ENCODE measurements around the gene INPP5E. TPM values are rescaled to one million over a fixed set of nuclear protein-coding genes. Genes with fewer than 3 reads are reported as not detected.

Gene INPP5E
- total RNA-seq, 1 donor from 2014 or later = 11.5 TPM

DNA sequence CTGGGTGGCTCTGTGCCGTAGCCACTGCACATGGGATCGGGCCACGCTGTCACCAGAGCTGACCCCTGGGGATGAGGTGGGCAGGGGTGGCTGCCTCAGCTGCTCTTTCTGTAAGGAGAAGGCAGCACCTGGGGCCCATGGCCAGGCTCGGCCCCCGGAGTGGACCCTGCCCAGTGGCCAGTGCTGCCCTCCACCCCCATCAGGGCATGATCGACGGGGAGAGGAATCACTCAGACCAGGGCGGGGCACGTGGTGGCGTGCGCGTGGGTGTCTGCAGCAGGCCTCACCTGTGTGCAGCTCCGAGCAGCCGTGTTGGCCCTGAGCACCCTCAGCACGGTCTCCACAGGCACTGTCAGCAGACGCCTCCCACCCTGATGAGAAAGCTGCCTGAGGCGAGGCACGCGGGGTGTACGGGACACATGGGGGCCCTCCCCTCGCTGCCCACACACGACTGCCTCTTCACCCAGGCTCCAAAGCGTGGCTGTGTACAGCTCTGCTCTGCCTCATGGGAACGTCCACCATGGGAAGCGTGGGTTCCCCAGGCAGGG, 57.6 kb downstream of the INPP5E start:
- DNase-seq = no peak

- DNase-seq = no peak
Measured at GRCh38 chr9:136381311-136381710, 58.3 kb downstream of the INPP5E start.

DNA sequence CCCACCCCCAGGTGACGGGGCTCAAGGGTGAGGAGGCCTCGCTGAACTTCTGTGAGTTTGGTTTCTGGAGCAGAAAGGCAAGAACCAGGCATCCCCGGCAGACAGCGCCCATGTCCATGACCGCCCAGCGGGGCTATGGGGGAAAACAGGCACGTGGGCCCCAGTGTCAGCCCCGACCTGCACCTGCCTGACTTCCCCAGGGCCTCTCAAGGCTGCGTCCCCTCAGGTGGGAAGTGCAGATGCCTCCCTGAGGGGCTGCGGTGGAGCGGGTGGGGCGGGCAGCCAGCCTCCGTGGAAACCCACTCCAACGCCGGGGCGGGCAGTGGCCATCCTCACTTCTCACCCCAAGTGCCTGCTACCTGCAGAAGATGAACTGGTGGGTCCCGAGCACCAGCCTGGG, 59.3 kb downstream of the INPP5E start:
- no peak for DNase-seq

GRCh38 chr9:136379891-136380290, 59.8 kb downstream of the INPP5E start:
- DNase-seq = no peak

- no peak for DNase-seq
Measured at GRCh38 chr9:136379401-136379800, 60.2 kb downstream of the INPP5E start.

DNA sequence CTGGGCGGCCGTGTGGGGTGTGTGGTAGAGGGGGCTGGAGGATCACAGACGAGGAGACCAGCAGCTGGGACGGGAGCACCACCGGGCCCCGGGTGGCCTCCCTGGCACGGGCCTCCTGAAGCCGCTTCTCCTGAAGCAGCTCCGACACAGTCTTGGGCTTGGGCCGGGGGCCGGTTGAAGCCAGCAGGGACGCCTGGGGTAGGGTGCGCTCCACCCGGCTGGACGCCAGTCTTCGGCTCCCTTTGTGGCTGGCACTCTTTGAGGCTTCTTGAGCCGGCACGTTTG, 60.7 kb downstream of the INPP5E start:
- no peak for DNase-seq

Other genes starting within 250 kb of the INPP5E start
- gene LHX3, start 234.7 kb downstream of the INPP5E start, total RNA-seq = not detected
- gene QSOX2, start 194.0 kb downstream of the INPP5E start, total RNA-seq = 8.1 TPM
- gene CCDC187, start 135.8 kb downstream of the INPP5E start, total RNA-seq = under 0.01 TPM
- gene GPSM1, start 112.3 kb downstream of the INPP5E start, total RNA-seq = 73.6 TPM
- gene DNLZ, start 76.1 kb downstream of the INPP5E start, total RNA-seq = 4.1 TPM
- 0.47 TPM for gene CARD9, start 66.2 kb downstream of the INPP5E start, total RNA-seq
- gene SNAPC4, start 39.7 kb downstream of the INPP5E start, total RNA-seq = 7.2 TPM
- 20.1 TPM for gene ENTR1, start 29.2 kb downstream of the INPP5E start, total RNA-seq
- gene PMPCA, start 29.2 kb downstream of the INPP5E start, total RNA-seq = 23.6 TPM
- 10.6 TPM for gene SEC16A, start 43.2 kb upstream of the INPP5E start, total RNA-seq
- 22.9 TPM for gene NOTCH1, start 106.2 kb upstream of the INPP5E start, total RNA-seq
- 13.7 TPM for gene EGFL7, start 223.1 kb upstream of the INPP5E start, total RNA-seq
- gene AGPAT2, start 247.6 kb upstream of the INPP5E start, total RNA-seq = 2.2 TPM